CD4-positive, alpha-beta memory T cell (primary cell): ENCODE data around the gene SCTR. TPM values are rescaled to one million over a fixed set of nuclear protein-coding genes. Genes with fewer than 3 reads are reported as not detected.

Experiments
- CTCF ChIA-PET: fragments of 350-600 bp; sonication (Branson Sonifier 250); formaldehyde crosslinking; loops from one replicate; lab custom pipeline; 2021; ENCODE audit warnings: inconsistent platforms; ENCODE audit not compliant: partially characterized antibody; lab: Charles Lee
- POLR2A ChIA-PET: fragments of 350-600 bp; sonication (Branson Sonifier 250); formaldehyde crosslinking; loops from one replicate; lab custom pipeline; 2021; ENCODE audit not compliant: partially characterized antibody; lab: Charles Lee
- DNase-seq, 5 donors: peaks; one replicate each; pipeline versions ENCODE4 v3.0.0 to v3.0.0-alpha.2; 2020 to 2022; ENCODE audit warnings: mixed read lengths in 1 of 5
- H3K27ac ChIP-seq: one replicate; pipeline ENCODE4 v1.7.0; 2013; ENCODE audit warnings: low read depth, low read length
- H3K27me3 ChIP-seq: 2 replicates; pipeline ENCODE4 v1.7.0; 2013; ENCODE audit warnings: mild to moderate bottlenecking, low read length, moderate library complexity; ENCODE audit not compliant: insufficient read depth
- H3K36me3 ChIP-seq: 2 replicates; pipeline ENCODE4 v1.7.0; 2013; ENCODE audit warnings: mild to moderate bottlenecking, low read length, moderate library complexity; ENCODE audit not compliant: insufficient read depth
- H3K4me1 ChIP-seq: 2 replicates; pipeline ENCODE4 v1.7.0; 2013; ENCODE audit warnings: mild to moderate bottlenecking, low read length, moderate library complexity; ENCODE audit not compliant: insufficient read depth
- H3K4me3 ChIP-seq, 2 donors: one replicate each; pipeline ENCODE4 v1.7.0; 2013; ENCODE audit warnings: low read length in 2 of 2, mild to moderate bottlenecking in 1 of 2
- H3K9me3 ChIP-seq, 2 donors: one replicate each; pipeline ENCODE4 v1.7.0; 2013; ENCODE audit warnings: low read length in 2 of 2, control low read depth in 1 of 2; ENCODE audit not compliant: control insufficient read depth in 1 of 2
- H3K27ac Mint-ChIP-seq, 7 donors: one replicate each; pipeline ENCODE4 v1.8.0; 2020 to 2021; ENCODE audit warnings: mixed read lengths in 7 of 7, mild to moderate bottlenecking in 6 of 7, inconsistent platforms in 3 of 7, moderate library complexity in 3 of 7
- H3K27me3 Mint-ChIP-seq, 2 donors: one replicate each; pipeline ENCODE4 v1.8.0; 2020 to 2021; ENCODE audit warnings: mixed read lengths in 2 of 2
- H3K36me3 Mint-ChIP-seq, 2 donors: one replicate each; pipeline ENCODE4 v1.8.0; 2020 to 2021; ENCODE audit warnings: mixed read lengths in 2 of 2, inconsistent platforms in 1 of 2, mild to moderate bottlenecking in 1 of 2
- H3K4me1 Mint-ChIP-seq, 4 donors: one replicate each; pipeline ENCODE4 v1.8.0; 2020 to 2021; ENCODE audit warnings: mixed read lengths in 4 of 4, mild to moderate bottlenecking in 1 of 4
- H3K4me3 Mint-ChIP-seq, 8 donors: one replicate each; pipeline ENCODE4 v1.8.0; 2020 to 2021; ENCODE audit warnings: mixed read lengths in 8 of 8, mild to moderate bottlenecking in 7 of 8, moderate library complexity in 6 of 8, inconsistent platforms in 3 of 8
- H3K9me3 Mint-ChIP-seq, 8 donors: one replicate each; pipeline ENCODE4 v1.8.0; 2020 to 2021; ENCODE audit warnings: mixed read lengths in 8 of 8, mild to moderate bottlenecking in 5 of 8, inconsistent platforms in 3 of 8, moderate library complexity in 1 of 8
- intact Hi-C: fragments of 100-400 bp; cut with micrococcal nuclease; formaldehyde crosslinking; loops from one replicate; pipeline ENCODE4 v1.15.1; 2023
- polyA plus RNA-seq, 2 donors: library from polyadenylated mRNA; unstranded; fragments of 300-500 nt; fragmentation: Illumina TruSeq; gene quantifications; one replicate each; pipeline ENCODE4 v1.2.3, GENCODE V29; 2021
- total RNA-seq, 2 experiments: library from RNA; stranded (reverse); gene quantifications; one replicate each; pipeline ENCODE4 v1.2.3, GENCODE V29; 2021

The SCTR gene
- total and polyA plus RNA-seq, 4 experiments from 2014 or later = not detected

DNA sequence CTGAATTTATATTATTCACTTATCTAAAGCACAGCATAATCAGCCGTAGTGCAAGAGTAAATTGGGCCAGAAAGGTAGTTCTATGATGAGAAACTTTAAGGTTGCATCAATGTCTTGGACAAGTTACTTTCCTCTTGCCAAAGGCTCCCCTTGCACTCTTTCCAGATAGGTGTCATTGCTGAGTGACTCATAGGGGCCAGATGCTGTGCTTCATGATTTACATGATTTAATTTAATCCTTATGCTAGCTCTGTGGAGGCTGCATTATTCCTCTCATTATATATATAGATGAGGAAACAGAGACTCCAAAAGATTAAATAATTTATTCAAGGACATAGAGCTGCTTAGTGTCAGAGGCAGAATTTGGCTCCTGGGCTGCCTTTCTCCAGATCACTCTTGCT, 25.0 kb upstream of the SCTR start:
- H3K36me3 ChIP-seq = no peaks in the 10 kb centered on the region
- Mint-ChIP-seq H3K4me3 (no peak overlapping the region), H3K36me3 (no peaks in the 10 kb centered on the region), H3K9me3 (peaks cover 0 to 5% (median 1%) of the 10 kb centered on the region in 8 donors), H3K27me3 (peaks cover 19 to 26% of the 10 kb centered on the region in 2 donors), H3K4me1 (peaks cover 0 to 6% (median under 1%) of the 10 kb centered on the region in 4 donors), H3K27ac (no peak overlapping the region)
- DNase-seq = no peak
- peaks cover under 1% of the 10 kb centered on the region for H3K4me1 ChIP-seq
- POLR2A ChIA-PET = no interaction called here
- intact Hi-C loops = no loop called here
- CTCF ChIA-PET = no interaction called here
- H3K27ac ChIP-seq = no peak overlapping the region
- no peaks in the 10 kb centered on the region for H3K27me3 ChIP-seq
- H3K4me3 ChIP-seq = no peak overlapping the region
- H3K9me3 ChIP-seq = no peaks in the 10 kb centered on the region

DNA sequence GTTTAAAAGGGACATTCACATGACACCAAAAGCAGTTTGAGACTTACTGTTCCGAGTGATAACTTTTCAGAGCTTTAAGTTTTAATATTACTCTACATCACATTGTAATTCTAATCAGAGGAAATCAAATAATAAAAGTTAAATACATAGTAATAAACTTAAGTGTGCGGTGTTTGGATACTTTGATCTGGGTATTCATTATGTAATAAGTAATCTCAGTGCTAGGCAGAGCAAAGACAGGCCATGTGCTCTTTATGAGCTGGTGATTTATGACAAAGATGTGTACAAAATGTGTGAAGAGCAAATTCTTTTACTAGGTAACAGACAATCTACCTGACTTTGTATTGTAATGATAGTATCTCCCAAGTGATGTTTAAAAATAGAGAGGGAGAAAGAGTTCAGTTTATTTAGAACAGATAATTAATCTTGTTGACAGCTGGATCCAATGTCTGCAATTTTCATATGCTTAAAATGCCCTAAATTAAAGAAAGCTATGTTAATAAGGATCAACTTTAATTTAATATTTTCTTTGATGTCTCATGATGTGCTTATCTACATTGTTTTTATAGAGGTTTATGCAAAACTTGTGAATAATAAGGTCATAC, 24.3 kb upstream of the SCTR start:
- POLR2A ChIA-PET = no interaction called here

DNA sequence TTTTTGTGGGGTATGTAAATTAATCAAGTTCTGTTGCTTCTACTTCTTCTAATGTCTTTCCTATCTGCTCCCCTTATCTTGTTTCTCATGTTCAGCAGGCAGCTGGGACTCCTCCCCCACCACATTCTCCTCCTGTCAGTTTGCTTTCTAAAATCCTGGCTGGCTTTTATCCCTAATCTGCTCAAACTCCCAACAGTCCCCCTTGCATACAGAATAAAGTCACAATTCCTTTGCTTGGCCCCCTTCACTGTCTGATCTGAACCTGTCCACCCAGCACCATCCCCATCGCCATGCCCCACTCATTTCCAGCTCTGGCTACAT, 22.1 kb upstream of the SCTR start:
- intact Hi-C loops = no loop called here
- ChIA-PET POLR2A (no interaction called here), CTCF (no interaction called here)
- H3K27ac ChIP-seq = no peak overlapping the region
- no peaks in the 10 kb centered on the region for H3K36me3 ChIP-seq
- H3K4me1 Mint-ChIP-seq = peaks cover 0 to 15% (median 6%) of the 10 kb centered on the region in 4 donors
- H3K4me3 ChIP-seq = no peak overlapping the region
- H3K27ac Mint-ChIP-seq = no peak overlapping the region
- no peak for DNase-seq
- peaks cover 7% of the 10 kb centered on the region for H3K27me3 ChIP-seq
- H3K36me3 Mint-ChIP-seq = no peaks in the 10 kb centered on the region
- peaks cover 26 to 36% of the 10 kb centered on the region in 2 donors for H3K27me3 Mint-ChIP-seq
- H3K4me3 Mint-ChIP-seq = no peak overlapping the region
- H3K9me3 Mint-ChIP-seq = peaks cover 0 to 10% (median 2%) of the 10 kb centered on the region in 8 donors
- H3K9me3 ChIP-seq = no peaks in the 10 kb centered on the region
- H3K4me1 ChIP-seq = peaks cover 5% of the 10 kb centered on the region

More for the DNA sequence above, 24.3 kb upstream of the SCTR start:
- H3K4me1 Mint-ChIP-seq = peaks cover 0 to 11% (median 3%) of the 10 kb centered on the region in 4 donors
- H3K27ac Mint-ChIP-seq = no peak overlapping the region
- peaks cover 0 to 5% (median 1%) of the 10 kb centered on the region in 8 donors for H3K9me3 Mint-ChIP-seq
- no peaks in the 10 kb centered on the region for H3K36me3 Mint-ChIP-seq
- Histone ChIP-seq H3K4me1 (peaks cover 5% of the 10 kb centered on the region), H3K27me3 (no peaks in the 10 kb centered on the region), H3K4me3 (no peak overlapping the region), H3K9me3 (no peaks in the 10 kb centered on the region), H3K36me3 (no peaks in the 10 kb centered on the region), H3K27ac (no peak overlapping the region)
- no peak for DNase-seq
- H3K27me3 Mint-ChIP-seq = peaks cover 19 to 27% of the 10 kb centered on the region in 2 donors
- CTCF ChIA-PET = no interaction called here
- intact Hi-C loops = no loop called here
- no peak overlapping the region for H3K4me3 Mint-ChIP-seq

DNA sequence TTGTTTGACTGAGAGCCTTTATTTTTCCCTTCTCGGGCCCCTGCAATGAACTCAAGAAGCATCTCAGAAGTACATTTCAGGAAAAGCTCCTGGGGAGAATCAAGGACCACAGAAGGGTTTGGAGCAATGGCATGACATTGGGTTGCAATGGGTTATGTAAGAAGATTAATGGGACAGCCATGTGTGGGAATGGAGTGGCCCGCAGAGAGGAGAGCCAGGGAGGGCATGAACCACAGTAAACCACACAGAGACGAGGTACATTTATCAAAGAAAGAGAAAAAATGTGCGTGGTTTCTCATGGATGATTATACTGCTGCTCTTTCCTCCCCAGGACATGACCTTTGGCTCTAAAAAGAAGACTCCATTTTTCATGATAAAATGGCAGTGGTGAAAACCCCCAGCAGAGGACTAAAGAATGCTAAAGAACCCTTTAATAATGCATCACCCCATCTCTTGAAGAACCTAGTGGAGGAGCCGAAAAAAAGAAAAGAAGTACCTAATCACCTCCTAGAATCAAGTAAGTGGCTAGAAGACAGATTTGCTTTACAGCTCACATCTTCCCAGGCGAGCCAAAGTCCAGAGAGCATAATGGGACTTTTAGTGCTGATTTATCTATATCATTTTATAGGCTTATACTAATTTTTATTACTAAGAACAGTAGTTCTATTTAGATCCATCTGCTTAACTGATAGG, 21.6 kb upstream of the SCTR start:
- no peaks in the 10 kb centered on the region for H3K9me3 ChIP-seq

DNA sequence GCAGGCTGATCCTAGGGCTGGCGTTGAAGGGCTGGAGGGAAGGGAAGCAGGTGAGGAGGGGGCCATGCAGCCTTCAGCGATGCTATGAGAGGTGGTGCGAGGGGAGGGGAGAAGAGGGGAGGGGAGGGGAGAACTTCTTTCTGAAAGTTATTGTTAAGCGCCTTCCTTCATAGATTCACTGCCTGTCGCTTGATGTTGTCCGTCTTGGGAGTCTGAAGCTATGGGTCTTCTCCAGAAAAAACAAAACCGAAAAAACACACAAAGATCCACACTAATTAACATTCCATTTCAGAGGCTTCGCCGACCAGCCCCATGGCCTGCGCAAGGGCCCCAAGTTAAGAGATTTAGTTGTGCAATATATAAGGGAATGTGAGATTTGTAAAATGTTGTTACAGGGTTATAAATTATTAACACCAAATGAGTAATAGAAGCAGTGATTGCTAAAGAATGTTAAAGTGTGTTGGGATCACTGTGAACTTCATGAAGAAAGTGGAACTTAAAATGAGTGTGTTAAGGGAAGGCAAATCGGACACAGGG, 20.7 kb upstream of the SCTR start:
- DNase-seq = no peak
- H3K4me1 Mint-ChIP-seq = peaks cover 0 to 15% (median 6%) of the 10 kb centered on the region in 4 donors
- peaks cover 7% of the 10 kb centered on the region for H3K27me3 ChIP-seq
- peak overlapping the region in 7 of 8 donors; percentile 1 to 56 (median 43) for H3K4me3 Mint-ChIP-seq
- no peaks in the 10 kb centered on the region for H3K36me3 ChIP-seq
- no peak overlapping the region for H3K27ac Mint-ChIP-seq
- peaks cover 5% of the 10 kb centered on the region for H3K4me1 ChIP-seq
- intact Hi-C loops = no loop called here
- ChIA-PET CTCF (no interaction called here), POLR2A (no interaction called here)
- peaks cover 31 to 42% of the 10 kb centered on the region in 2 donors for H3K27me3 Mint-ChIP-seq
- H3K27ac ChIP-seq = no peak overlapping the region
- no peaks in the 10 kb centered on the region for H3K36me3 Mint-ChIP-seq
- peaks cover 0 to 11% (median 2%) of the 10 kb centered on the region in 8 donors for H3K9me3 Mint-ChIP-seq
- no peak overlapping the region for H3K4me3 ChIP-seq
- H3K9me3 ChIP-seq = no peaks in the 10 kb centered on the region

More for the DNA sequence above, 21.6 kb upstream of the SCTR start:
- Mint-ChIP-seq H3K27ac (no peak overlapping the region), H3K4me3 (no peak overlapping the region), H3K9me3 (peaks cover 0 to 11% (median 2%) of the 10 kb centered on the region in 8 donors), H3K4me1 (peaks cover 0 to 15% (median 6%) of the 10 kb centered on the region in 4 donors), H3K36me3 (no peaks in the 10 kb centered on the region), H3K27me3 (peaks cover 26 to 38% of the 10 kb centered on the region in 2 donors)
- Histone ChIP-seq H3K27ac (no peak overlapping the region), H3K4me1 (peaks cover 5% of the 10 kb centered on the region), H3K4me3 (no peak overlapping the region), H3K36me3 (no peaks in the 10 kb centered on the region), H3K27me3 (peaks cover 7% of the 10 kb centered on the region)
- ChIA-PET CTCF (no interaction called here), POLR2A (no interaction called here)
- intact Hi-C loops = no loop called here
- no peak for DNase-seq

DNA sequence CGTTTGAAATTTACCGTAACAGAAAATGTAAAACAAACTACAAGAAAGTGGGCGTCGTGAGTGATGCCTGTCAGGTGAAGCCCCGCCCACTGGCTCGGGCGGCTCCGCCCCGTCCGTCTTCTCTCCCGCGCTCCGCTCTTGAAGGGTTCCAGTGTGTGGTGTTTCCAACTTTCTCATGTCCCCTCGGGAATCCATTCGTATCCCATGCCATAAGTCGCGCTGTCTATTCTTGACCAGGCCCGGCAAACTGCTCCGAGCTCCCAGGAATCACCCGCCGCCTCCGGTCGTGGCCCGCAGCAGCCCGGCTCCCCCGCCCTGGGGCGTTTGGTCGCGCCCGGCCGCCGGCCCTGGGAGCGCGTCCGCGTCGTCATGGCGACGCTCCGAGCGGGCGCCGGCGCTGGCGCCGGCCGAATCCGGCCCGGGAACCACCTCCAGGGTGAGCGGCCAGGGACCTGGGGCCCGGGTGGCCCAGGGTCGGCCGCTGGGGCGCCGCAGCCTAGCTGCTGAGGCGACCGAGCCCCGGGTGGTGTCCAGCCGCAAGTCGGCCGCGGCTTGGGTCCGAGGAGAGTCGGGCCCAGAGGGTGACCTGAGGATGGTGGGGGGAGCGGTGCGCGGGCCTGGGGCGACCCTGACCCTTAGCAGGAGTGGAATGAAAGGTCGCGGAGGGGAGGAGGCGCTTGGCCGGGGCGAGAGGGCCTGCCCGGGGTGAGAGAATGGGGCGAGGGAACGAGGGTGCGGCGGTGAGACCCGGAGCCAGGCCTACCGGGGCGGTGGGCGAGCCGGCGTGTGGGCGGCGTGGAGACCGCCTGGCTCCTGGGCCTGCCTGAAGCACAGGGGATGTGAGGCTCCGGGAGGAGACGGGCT, 20.0 kb upstream of the SCTR start, which contains the start of gene CFAP221:
Gene CFAP221, plus strand, starts transcription at position 375 of the 864 bp plus-strand sequence. CDS start 1,683 bp downstream, outside the sequence.
- ChIA-PET POLR2A (no interaction called here), CTCF (no interaction called here)
- Mint-ChIP-seq H3K9me3 (peaks cover 0 to 11% (median 2%) of the 10 kb centered on the region in 8 donors), H3K36me3 (no peaks in the 10 kb centered on the region), H3K27ac (no peak within 1 kb of the TSS), H3K4me1 (peaks cover 0 to 15% (median 6%) of the 10 kb centered on the region in 4 donors), H3K4me3 (peak within 1 kb of the TSS; percentile 36 to 71 (median 56)), H3K27me3 (peaks cover 33 to 42% of the 10 kb centered on the region in 2 donors)
- H3K27ac ChIP-seq = no peak within 1 kb of the TSS
- H3K4me3 ChIP-seq = no peak within 1 kb of the TSS
- intact Hi-C loops = no loop called here
- H3K9me3 ChIP-seq = no peaks in the 10 kb centered on the region
- DNase-seq = peak in 2 of 5 donors; percentile 5 to 15
- H3K27me3 ChIP-seq = peaks cover 7% of the 10 kb centered on the region
- H3K4me1 ChIP-seq = peaks cover 5% of the 10 kb centered on the region
- no peaks in the 10 kb centered on the region for H3K36me3 ChIP-seq
